HUES6 (cell line): Measurements from ENCODE around the gene WHRN.

ENCODE experiments used
- H3K27ac ChIP-seq: 2 replicates; pipeline ENCODE4 v1.7.0; 2013; ENCODE audit warnings: low read depth, mild to moderate bottlenecking, low read length, inconsistent platforms
- H3K27me3 ChIP-seq: 2 replicates; pipeline ENCODE4 v1.6.1; 2013; ENCODE audit warnings: low read length; ENCODE audit not compliant: control insufficient read depth, insufficient read depth
- H3K36me3 ChIP-seq: 2 replicates; pipeline ENCODE4 v1.6.1; 2013; ENCODE audit warnings: low read length; ENCODE audit not compliant: control insufficient read depth, insufficient read depth
- H3K4me1 ChIP-seq: 2 replicates; pipeline ENCODE4 v1.6.1; 2013; ENCODE audit warnings: low read length; ENCODE audit not compliant: control insufficient read depth, insufficient read depth
- H3K4me3 ChIP-seq: 2 replicates; pipeline ENCODE4 v1.5.1; 2013; ENCODE audit warnings: low read depth, low read length
- H3K9ac ChIP-seq: one replicate; pipeline ENCODE4 v1.6.1; 2013; ENCODE audit warnings: mild to moderate bottlenecking, low read length
- H3K9me3 ChIP-seq: 2 replicates; pipeline ENCODE4 v1.6.1; 2013; ENCODE audit warnings: low read depth, low read length; ENCODE audit not compliant: control insufficient read depth, insufficient read depth

Gene WHRN

GRCh38 chr9:114361542-114361941, 143.7 kb downstream of the WHRN start:
- Histone ChIP-seq H3K36me3 (peaks cover 83% of the 10 kb centered on the region), H3K27ac (no peak overlapping the region), H3K9ac (no peak overlapping the region), H3K27me3 (no peaks in the 10 kb centered on the region), H3K4me3 (no peak overlapping the region), H3K4me1 (no peaks in the 10 kb centered on the region), H3K9me3 (no peaks in the 10 kb centered on the region)

GRCh38 chr9:114359801-114360200, 145.5 kb downstream of the WHRN start:
- H3K9me3 ChIP-seq = no peaks in the 10 kb centered on the region
- H3K27me3 ChIP-seq = no peaks in the 10 kb centered on the region
- peaks cover 90% of the 10 kb centered on the region for H3K36me3 ChIP-seq
- H3K4me1 ChIP-seq = no peaks in the 10 kb centered on the region
- no peak overlapping the region for H3K27ac ChIP-seq
- no peak overlapping the region for H3K4me3 ChIP-seq
- H3K9ac ChIP-seq = no peak overlapping the region

- no peak overlapping the region for H3K4me3 ChIP-seq
- H3K36me3 ChIP-seq = peaks cover 76% of the 10 kb centered on the region
- no peak overlapping the region for H3K27ac ChIP-seq
- H3K27me3 ChIP-seq = no peaks in the 10 kb centered on the region
- H3K9me3 ChIP-seq = no peaks in the 10 kb centered on the region
- H3K4me1 ChIP-seq = no peaks in the 10 kb centered on the region
- H3K9ac ChIP-seq = no peak overlapping the region
Observed at GRCh38 chr9:114357911-114358328, 147.4 kb downstream of the WHRN start.

GRCh38 chr9:114357360-114357759, 147.9 kb downstream of the WHRN start:
- Histone ChIP-seq H3K4me1 (no peaks in the 10 kb centered on the region), H3K27ac (no peak overlapping the region), H3K27me3 (no peaks in the 10 kb centered on the region), H3K9me3 (no peaks in the 10 kb centered on the region), H3K9ac (no peak overlapping the region), H3K4me3 (no peak overlapping the region), H3K36me3 (peaks cover 71% of the 10 kb centered on the region)

- H3K9ac ChIP-seq = no peak overlapping the region
- no peaks in the 10 kb centered on the region for H3K9me3 ChIP-seq
- H3K27ac ChIP-seq = no peak overlapping the region; the same call in 1 of the 2 replicates
- no peak overlapping the region for H3K4me3 ChIP-seq
- H3K27me3 ChIP-seq = no peaks in the 10 kb centered on the region
- peaks cover 68% of the 10 kb centered on the region for H3K36me3 ChIP-seq
- H3K4me1 ChIP-seq = no peaks in the 10 kb centered on the region
Observed at GRCh38 chr9:114356792-114357191, 148.5 kb downstream of the WHRN start.

GRCh38 chr9:114355821-114356220, 149.5 kb downstream of the WHRN start:
- H3K9me3 ChIP-seq = no peaks in the 10 kb centered on the region
- no peaks in the 10 kb centered on the region for H3K4me1 ChIP-seq
- no peaks in the 10 kb centered on the region for H3K27me3 ChIP-seq
- no peak overlapping the region for H3K27ac ChIP-seq
- no peak overlapping the region for H3K9ac ChIP-seq
- peaks cover 63% of the 10 kb centered on the region for H3K36me3 ChIP-seq
- H3K4me3 ChIP-seq = no peak overlapping the region
